Ovary (tissue), 3 donors: ENCODE data around the gene HOXA1.

Experiments
- POLR2A ChIP-seq: fragments of 450-650 bp; IDR thresholded peaks from one replicate; pipeline ENCODE4 v1.6.1; 2017; ENCODE audit warnings: antibody characterized with exemption, mild to moderate bottlenecking, moderate library complexity
- TF ChIP-seq, protein P1 (sequence below), 3 donors: fragments of 450-650 bp in 2 of 3; fragments of 200-600 bp in 1 of 3; IDR thresholded peaks; one replicate each; pipeline versions ENCODE4 v1.5.1 to v1.8.0; 2016 to 2022; ENCODE audit warnings: antibody characterized with exemption in 3 of 3, mild to moderate bottlenecking in 1 of 3
- donor health status: DM: no; HTN: no; CAD: no.

DNA sequence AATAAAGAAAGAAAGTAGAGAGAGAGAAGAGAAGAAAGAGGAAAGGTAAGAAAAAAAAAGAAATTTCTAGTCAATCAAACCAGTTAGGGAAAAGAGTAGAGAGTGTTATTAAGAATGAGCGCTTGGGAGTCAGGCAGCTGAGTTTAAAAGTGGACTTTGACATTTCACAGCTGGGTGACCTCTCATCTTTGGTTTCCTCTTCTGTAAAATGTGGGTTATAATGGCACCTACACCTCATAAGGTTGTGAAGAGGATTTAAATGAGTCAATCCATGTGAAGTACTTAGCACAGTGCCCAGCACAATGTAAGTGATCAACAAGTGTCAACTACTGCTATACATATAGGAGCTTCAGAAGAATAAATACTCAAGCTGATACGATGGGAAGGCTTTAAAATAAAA, 12.2 kb downstream of the HOXA1 start:
- no peak for TF ChIP-seq POLR2A
- TF ChIP-seq, protein P1, sequence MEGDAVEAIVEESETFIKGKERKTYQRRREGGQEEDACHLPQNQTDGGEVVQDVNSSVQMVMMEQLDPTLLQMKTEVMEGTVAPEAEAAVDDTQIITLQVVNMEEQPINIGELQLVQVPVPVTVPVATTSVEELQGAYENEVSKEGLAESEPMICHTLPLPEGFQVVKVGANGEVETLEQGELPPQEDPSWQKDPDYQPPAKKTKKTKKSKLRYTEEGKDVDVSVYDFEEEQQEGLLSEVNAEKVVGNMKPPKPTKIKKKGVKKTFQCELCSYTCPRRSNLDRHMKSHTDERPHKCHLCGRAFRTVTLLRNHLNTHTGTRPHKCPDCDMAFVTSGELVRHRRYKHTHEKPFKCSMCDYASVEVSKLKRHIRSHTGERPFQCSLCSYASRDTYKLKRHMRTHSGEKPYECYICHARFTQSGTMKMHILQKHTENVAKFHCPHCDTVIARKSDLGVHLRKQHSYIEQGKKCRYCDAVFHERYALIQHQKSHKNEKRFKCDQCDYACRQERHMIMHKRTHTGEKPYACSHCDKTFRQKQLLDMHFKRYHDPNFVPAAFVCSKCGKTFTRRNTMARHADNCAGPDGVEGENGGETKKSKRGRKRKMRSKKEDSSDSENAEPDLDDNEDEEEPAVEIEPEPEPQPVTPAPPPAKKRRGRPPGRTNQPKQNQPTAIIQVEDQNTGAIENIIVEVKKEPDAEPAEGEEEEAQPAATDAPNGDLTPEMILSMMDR (IDR thresholded peaks at IDR 0.05): no peak
